Raji (cell line): ENCODE results near the gene MSLN.

Source experiments
- POLR2A ChIP-seq: IDR thresholded peaks from 2 replicates; pipeline ENCODE4 v1.6.1; 2011; ENCODE audit warnings: low read depth, low read length, control low read depth; ENCODE audit not compliant: insufficient read depth

The MSLN gene

DNA sequence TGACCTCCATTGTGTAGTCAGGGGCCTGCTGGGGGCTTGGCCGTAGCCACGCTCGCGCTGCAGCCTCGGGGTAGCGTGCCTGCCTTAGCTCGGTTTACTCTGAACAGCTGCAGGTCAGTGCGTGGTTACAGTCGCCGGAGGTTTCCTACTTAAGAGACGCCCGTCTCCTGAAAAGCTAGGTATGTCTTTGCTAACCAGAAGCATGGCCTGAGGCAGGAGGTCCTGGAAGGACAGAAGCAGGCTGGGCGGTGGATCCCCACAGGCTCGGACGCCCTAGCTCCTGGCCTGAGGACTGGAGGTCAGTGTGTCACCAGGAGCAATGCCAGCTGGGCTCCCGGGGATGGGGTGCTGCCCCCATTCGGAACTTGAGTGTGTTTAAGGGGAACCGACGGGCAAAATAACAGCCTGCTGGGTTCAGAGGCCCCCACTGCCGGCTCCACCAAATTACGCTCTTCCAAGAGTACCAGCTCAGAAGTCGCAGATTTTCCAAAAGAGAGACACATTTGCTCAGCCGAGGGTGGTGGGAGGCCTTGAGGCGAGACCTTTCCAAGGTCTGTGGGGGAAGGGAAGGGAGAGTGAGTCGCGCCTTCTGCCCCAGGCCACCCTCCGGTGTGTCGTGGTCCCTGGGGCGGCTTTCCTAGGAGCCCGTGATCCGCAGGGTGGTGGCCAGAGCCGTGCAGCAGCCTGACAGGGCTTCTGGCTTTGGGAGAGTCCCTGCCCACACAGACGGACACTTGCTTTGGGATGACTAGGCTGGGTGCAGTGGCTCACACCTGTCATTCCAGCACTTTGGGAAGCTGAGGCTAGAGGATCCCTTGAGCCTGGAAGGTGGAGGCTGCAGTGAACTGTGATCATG, 43.9 kb downstream of the MSLN start:
- TF ChIP-seq POLR2A, result no peak

DNA sequence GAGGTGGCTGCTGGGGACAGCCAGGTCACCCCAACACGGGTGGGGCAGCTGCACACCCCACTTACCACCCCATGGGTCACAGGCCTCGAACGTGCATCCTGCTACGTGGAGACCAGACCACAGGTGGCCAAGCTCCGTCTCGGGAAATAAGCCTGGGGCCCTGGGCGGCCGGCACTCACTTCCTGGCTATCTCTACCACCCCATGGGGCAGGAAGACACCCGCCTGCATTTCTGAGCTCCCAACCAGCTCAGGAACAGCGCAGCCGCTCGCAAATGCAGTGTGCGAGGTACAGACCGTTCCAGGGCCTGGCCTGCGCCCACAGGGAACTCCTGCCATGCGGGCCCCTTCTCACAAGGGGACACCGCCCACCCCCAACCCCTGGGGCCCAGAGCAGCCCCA, 44.9 kb downstream of the MSLN start:
- TF ChIP-seq POLR2A, result peak; percentile 5; the same call in 1 of the 2 replicates

DNA sequence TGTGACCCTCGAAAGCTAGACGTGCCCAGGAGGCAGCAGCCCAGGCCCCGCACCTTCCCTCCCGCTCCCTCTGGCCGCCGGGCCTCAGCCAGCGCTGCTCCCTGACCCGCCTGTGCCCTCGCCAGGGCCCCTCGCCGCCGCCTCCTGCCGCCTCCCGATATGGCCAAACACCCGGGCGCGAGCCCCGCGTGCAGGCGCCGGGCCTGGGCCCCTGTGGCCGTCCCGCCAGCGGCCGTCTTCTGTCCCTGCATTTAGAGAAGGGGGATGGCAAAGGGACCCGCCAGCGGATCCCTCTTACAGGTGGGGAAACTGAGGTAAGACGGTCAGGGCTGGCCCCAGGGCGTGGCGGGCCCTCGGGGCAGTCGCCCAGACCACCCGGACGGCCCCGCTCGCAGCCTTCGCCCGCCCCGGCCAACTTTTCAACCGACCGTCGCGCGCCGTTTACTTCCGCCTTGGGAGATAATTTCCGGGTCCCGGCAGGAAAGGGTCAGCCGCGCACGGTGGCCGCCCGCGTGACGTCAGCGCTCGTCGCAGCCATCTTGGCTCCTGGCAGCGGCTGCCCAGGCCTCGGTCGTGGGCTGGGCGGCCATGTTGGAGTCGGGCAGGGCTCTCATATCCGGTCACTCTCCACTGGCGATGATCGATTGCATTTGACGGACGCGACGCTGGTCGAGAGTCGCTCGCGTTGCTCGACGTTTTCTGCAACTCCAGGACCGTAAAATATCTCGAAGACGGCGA, 47.0 kb downstream of the MSLN start:
- TF ChIP-seq POLR2A, result peak; percentile 80

DNA sequence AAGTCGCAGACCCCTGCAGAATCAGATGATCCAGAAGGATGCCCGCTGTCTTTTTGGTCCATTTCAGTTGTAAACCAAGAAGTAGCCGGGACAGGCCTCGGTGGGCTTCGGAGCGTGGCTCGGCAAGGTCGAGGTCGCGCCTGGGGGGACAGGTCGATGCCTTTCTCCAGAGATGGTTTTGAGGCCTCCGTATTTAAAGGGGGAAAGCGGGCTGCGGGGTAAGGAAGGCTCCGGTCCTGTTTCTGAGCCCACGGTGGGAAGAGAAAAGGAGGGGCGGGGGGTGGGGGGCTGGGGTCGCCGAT, 47.5 kb downstream of the MSLN start:
- no peak for TF ChIP-seq POLR2A

DNA sequence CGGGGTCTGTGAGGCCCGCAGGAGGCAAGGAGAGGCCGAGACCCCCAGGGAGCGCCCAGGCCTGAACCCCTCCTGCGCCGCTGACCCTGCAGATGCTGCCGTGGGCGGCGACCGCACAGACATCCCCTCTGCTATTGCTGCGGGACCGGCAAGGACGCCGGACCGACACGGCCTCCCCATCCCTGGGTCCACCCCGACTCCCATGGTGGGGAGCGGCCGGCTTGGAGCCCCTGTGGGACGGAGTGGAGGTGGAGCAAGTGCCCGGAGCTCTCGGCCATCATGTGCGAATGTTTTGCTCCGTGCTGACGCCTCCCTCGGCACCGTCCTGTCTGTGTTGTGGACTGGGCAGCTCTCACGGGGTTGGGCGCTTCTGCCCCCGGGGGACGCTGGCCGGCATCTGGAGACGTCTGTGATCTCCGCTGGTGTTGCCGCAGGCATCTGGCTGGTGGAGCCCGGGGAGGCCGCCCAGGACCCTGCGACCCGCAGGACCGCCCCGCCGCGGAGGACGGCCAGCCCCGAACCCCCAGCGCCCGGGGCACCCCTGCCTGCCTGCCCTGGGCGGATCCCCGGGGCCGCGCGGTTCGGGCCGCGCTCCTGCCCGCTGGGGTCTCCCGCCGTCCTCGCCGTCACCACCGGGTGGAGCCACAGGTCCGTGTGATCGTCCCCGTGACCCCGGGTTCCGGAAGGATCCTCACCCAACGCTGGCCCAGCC, 52.8 kb downstream of the MSLN start:
- no peak for TF ChIP-seq POLR2A

DNA sequence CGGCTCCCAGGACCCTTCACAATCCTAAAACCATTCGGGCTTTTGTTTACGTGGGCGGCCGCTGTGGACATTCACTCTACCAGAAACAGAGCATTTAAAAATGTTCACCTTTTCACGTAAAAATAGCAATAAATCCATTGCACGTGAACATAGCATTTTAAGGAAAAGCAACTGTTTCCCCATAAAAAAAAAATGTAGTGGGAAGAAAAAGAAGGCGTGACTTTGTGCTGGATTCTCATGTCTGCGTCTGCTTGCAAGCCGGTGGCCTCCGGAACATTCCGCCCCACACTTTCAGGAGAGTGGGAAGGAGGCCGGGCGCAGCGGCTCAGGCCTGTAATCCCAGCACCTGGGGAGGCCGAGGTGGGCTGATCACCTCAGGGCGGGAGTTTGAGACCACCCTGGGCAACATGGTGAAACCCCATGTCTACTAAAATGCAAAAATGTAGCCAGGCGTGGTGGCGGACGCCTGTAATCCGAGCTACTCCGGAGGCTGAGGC, 53.4 kb downstream of the MSLN start:
- no peak for TF ChIP-seq POLR2A

DNA sequence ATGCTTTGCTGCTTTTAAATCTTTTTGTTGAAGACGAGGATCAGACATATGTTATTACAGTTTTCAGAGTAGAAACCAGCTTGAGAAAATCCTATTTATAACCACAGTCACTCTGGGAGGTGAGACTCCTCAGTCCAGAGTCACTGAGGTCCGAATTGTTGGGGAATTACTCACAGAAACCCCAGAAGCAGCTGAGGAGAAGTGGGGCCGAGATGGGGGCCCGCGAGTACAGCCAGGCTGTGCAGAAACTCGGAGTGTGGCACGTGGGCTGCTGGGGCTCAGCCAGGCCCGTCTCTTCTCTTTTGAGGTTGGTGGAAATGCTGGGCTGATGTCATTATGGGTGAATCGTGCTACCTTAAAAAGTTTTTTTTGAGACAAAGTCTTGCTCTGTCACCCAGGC, 54.4 kb downstream of the MSLN start:
- TF ChIP-seq POLR2A, result no peak

DNA sequence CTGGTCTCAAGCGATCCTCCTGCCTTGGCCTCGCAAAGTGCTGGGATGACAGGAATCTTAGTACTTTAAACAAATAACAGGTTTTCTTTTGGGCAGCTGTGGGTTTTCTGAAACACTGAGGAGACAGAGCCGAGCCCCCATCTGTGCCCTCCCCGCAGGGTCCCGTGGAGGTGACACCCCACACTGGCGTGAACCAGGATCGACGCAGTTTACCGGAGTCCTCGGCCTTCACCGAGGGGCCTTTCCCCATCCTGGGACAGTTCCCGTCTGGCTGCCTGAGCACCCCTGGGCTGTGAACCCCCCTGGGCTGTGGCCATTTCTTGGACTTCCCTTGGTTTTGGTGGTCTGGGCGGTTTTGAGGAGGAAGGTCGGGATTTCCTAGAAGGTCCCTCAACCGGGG, 55.3 kb downstream of the MSLN start:
- TF ChIP-seq POLR2A, result no peak

DNA sequence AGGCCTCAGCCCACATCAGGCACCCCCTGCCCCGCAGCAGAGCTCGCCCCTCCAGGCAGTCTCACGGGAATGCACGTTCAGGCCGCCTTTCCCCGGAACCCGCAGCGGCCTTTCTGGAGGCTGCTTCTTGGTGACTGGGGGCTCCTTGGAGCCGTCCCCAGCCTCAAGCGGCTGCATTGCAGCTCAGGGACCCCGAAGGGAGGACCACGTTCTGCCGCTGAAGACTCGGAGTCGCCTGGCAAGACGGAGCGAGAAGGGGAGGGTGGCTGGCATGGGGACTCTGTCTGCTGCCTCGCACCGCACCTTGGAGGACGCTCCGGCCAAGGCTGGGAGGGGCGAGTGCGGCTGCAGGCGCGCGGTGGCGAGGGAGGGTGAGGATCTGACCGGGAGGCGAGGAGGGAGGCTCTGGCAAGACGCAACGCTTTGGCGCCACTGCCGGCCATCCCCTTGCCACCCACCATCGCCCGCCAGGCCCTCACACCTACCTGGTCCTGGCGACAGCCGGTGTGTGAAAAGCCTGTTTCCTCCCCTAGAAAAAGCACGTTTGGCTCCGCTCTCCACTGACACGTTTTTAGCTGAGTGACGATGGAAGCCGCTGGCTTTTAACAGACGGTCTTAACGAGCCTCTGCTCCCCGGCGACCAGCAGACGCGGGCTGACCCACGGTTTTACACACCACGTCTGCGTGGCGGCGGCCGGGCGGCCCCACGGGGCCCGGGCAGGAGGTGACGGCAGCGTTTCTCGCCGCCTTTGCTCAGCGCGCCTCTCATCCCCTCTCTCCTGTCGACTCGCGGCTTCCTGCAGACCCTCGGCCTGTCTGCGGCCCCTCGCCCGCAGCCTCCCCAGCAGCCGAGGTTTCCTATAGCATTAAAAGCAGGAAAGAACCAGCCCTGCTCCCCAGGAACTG, 56.7 kb downstream of the MSLN start:
- TF ChIP-seq POLR2A, result no peak

DNA sequence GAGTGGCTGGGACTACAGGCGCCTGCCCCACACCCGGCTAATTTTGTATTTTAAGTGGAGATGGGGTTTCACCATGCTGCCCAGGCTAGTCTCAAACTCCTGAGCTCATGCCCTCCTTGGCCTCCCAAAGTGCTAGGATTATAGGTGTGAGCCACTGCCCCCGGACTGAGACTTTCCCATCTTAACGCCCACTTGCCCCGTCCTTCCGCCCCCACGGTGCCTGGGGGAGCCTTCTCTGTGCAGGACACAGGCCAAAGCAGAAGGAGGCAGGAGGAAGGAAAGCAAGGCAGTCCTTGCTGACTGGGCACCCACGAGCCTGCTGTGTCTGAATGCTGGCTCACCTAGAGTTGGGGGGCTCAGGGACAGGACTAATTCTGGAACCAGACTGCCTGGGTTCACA, 57.6 kb downstream of the MSLN start:
- TF ChIP-seq POLR2A, result no peak
